Measurements from ENCODE around the gene GALM.

DNA sequence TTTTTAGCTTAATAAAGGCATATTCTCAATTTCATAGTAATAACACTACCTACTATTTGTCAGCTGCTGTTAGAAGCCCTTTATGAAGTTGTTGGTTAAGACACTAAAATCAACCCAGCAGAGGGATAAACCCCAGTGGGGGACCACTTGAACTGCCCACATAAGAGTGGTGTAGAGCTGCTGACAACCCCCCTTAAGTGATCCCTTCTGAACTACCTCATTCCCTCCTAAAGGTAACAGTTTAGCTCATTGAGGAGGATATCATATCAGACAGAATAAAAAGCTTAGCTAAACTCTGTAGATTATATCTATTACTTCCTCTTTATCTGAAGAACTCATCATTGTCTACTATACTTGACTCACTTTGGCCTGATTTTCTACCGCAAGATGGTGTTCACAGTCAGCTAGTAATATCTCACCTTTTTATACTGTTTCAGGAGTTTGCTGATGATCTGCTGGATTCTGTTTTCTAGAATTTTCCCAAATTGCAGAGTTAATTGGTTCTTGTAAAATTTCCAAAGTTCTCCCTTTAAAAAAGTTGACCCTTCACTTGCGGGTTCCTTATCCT lies 16.2 kb downstream of the GALM start:
- no peak for TF ChIP-seq EZH2 (IDR thresholded peaks at IDR 0.05; ENCODE audit: low read length, unreplicated experiment)
- TF ChIP-seq, protein P1, sequence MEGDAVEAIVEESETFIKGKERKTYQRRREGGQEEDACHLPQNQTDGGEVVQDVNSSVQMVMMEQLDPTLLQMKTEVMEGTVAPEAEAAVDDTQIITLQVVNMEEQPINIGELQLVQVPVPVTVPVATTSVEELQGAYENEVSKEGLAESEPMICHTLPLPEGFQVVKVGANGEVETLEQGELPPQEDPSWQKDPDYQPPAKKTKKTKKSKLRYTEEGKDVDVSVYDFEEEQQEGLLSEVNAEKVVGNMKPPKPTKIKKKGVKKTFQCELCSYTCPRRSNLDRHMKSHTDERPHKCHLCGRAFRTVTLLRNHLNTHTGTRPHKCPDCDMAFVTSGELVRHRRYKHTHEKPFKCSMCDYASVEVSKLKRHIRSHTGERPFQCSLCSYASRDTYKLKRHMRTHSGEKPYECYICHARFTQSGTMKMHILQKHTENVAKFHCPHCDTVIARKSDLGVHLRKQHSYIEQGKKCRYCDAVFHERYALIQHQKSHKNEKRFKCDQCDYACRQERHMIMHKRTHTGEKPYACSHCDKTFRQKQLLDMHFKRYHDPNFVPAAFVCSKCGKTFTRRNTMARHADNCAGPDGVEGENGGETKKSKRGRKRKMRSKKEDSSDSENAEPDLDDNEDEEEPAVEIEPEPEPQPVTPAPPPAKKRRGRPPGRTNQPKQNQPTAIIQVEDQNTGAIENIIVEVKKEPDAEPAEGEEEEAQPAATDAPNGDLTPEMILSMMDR (conservative IDR thresholded peaks at IDR 0.05; ENCODE audit: low read depth, low read length), result no peak
- TF ChIP-seq EZH2phosphoT487 (IDR thresholded peaks at IDR 0.05; ENCODE audit: borderline replicate concordance, low read length), result no peak

Measured in PC-3 (cell line).